GM12872 (cell line): ENCODE measurements around the gene PTPRE.

Experiments
- TF ChIP-seq, protein P1 (sequence below): IDR thresholded peaks from 3 replicates; pipeline ENCODE4 v1.5.1; 2011; ENCODE audit warnings: low read depth, mild to moderate bottlenecking, low read length, moderate library complexity; ENCODE audit not compliant: insufficient read depth

Gene PTPRE

DNA sequence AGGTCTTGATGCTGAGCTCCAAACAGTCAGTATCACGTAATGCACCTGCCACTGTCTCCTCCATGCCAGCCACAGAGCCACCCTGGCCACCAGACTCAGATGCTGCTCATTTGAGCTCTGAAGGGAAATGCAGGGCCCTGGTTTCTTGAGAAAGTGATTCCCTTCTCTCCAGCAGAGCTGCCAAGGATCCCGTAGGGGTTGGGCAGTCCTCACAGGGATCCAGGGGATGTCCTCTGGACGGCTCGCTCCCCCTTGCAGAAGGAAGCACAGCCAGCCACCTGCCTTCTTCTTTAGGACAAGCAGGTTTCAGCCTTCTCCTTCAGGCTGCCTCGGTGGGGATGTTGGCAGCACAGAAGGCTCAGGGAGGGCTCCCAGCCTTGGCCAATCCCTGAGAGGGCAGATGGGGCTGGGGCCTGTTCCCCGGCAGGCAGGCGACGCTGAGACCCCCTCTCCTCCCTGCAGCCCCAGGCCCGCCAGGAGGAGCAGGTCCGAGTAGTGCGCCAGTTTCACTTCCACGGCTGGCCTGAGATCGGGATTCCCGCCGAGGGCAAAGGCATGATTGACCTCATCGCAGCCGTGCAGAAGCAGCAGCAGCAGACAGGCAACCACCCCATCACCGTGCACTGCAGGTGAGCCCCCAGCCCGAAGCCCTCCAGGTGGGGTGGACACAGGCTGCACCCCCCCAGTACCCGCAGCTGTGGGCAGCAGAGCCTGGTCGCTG is 170.4 kb downstream of the PTPRE start:
- TF ChIP-seq, protein P1, sequence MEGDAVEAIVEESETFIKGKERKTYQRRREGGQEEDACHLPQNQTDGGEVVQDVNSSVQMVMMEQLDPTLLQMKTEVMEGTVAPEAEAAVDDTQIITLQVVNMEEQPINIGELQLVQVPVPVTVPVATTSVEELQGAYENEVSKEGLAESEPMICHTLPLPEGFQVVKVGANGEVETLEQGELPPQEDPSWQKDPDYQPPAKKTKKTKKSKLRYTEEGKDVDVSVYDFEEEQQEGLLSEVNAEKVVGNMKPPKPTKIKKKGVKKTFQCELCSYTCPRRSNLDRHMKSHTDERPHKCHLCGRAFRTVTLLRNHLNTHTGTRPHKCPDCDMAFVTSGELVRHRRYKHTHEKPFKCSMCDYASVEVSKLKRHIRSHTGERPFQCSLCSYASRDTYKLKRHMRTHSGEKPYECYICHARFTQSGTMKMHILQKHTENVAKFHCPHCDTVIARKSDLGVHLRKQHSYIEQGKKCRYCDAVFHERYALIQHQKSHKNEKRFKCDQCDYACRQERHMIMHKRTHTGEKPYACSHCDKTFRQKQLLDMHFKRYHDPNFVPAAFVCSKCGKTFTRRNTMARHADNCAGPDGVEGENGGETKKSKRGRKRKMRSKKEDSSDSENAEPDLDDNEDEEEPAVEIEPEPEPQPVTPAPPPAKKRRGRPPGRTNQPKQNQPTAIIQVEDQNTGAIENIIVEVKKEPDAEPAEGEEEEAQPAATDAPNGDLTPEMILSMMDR = no peak

DNA sequence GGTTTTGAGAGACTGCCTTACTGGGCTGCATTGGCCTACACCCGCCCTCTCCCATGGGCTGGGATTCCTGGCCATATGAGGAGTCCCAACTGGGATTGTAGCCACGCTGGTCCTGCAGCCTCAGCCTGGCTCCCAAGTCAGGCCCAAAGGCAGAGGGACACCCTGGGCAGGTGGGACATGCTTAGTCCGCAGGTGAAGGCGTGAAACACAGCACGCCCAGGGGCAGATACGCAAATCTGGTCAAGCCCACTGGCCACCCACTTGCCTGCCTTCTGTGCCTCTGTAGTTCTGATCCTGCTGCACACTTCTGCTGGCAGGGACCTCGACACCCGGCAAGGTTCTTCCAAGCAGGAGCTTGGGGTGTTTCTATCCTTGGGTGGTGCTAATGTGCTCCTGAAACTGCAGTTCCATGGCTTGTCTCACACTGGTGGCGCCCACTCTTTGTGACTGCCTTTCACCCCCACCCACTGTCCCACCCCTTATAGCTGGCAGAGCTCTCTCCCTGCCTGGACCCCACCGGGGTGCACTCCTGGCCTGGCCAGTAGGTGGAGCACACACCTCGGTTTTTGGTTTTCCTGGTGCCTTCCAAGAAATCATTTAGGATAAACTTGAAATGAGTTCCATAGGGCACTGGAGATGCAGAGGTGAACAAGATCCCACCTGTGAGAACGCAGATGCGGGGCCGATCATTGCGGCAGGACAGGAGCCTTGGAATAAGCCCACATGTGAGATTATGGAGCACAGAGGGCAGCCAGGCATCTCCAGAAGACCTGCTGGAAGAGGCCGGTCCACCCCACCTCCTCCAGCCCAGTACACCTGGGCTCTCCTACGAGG is 171.4 kb downstream of the PTPRE start:
- TF ChIP-seq, protein P1 = peak; percentile 80

GRCh38 chr10:128080231-128080630 is 173.3 kb downstream of the PTPRE start:
- TF ChIP-seq, protein P1 = no peak

- TF ChIP-seq, protein P1 = no peak
Measured at GRCh38 chr10:128080641-128081040, 173.7 kb downstream of the PTPRE start.

- TF ChIP-seq, protein P1 = no peak
Measured at GRCh38 chr10:128081222-128081621, 174.3 kb downstream of the PTPRE start.

DNA sequence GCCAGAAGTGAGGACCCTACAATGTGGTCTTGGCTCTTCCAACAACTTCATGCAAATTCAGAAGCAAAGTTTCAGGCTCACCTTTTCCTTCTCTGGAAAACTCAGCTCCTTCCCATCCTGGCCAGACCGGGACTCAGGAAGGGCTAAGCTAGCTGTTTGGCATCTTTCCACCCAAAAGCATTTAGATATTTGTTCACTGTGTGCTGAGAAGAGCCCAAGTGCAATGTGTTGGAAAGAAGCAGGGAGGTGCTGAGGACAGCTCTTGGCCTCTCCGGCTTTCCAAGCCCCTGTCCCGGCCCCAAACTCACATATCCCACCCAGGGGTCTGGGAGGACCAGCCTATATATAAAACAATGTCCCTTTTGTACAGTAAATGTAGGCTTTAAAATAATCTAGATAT is 174.8 kb downstream of the PTPRE start:
- TF ChIP-seq, protein P1 = no peak

DNA sequence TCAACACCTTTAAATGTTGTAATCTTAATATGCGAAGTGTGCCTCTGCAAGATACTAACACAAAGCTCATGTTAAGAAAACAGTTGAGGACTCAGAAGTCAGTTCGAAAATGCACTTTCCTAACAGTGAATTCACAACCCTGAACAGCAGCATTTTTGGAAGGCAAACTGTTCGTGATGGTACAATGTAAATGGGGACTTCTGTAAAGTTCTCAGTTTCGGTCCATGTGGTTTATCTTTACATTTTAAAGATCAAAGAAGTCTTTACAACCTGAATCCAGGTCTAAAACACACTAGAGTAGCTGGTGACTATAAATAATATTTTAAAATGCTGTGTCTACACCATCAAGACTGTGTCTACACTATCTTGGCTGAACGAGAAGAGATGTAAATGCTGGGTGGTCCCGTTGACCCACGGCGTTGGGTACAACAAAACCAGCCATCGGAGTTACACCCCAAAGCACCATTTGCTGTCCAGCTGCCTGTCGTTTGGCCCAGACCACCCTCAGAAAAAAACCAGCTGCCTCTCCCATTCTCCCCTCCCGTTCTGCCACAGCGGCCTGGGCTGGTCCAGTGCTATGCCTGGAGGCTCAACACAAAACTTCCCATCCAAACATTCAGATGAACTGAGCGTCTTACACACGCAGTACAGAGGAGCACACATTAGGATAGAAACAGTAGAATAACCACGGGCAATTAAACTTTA is 176.4 kb downstream of the PTPRE start:
- TF ChIP-seq, protein P1 = no peak
